PFSK-1 (cell line): ENCODE measurements around the gene LCAT.

Experiments
- FOXP2 ChIP-seq: optimal IDR thresholded peaks from 2 replicates; pipeline ENCODE3; 2011; ENCODE audit warnings: borderline replicate concordance, control low read depth, inconsistent platforms; ENCODE audit not compliant: insufficient read depth; ENCODE audit errors: extremely low read length, extremely low read depth
- POLR2AphosphoS5 ChIP-seq: IDR thresholded peaks from 2 replicates; pipeline ENCODE4 v1.6.1; 2012; ENCODE audit warnings: low read depth, mild to moderate bottlenecking, control low read depth, low read length, moderate library complexity
- REST ChIP-seq, 2 experiments: IDR thresholded peaks; 2 replicates each; pipeline versions ENCODE4 v1.6.1 to v1.8.0; 2011 to 2012; ENCODE audit warnings: low read depth in 2 of 2, low read length in 2 of 2, control low read depth in 1 of 2, inconsistent platforms in 1 of 2, mild to moderate bottlenecking in 1 of 2, moderate library complexity in 1 of 2; ENCODE audit not compliant: insufficient read depth in 1 of 2
- SIN3A ChIP-seq: IDR thresholded peaks from 2 replicates; pipeline ENCODE4 v1.6.1; 2012; ENCODE audit warnings: mild to moderate bottlenecking, low read length, moderate library complexity, borderline replicate concordance; ENCODE audit not compliant: insufficient read depth
- TAF1 ChIP-seq: IDR thresholded peaks from 2 replicates; pipeline ENCODE4 v1.6.1; 2012; ENCODE audit warnings: low read length, control low read depth, borderline replicate concordance; ENCODE audit not compliant: insufficient read depth

LCAT gene

GRCh38 chr16:67909056-67909742 is 34.7 kb downstream of the LCAT start:
- TF ChIP-seq POLR2AphosphoS5: no peak
- no peak for TF ChIP-seq TAF1
- no peak for TF ChIP-seq SIN3A
- TF ChIP-seq REST (IDR thresholded peaks at IDR 0.05; ENCODE audit: insufficient read depth in 1 of 2, low read depth in 2 of 2, low read length in 2 of 2): no peak
- no peak for TF ChIP-seq FOXP2

GRCh38 chr16:67907397-67908180 is 36.3 kb downstream of the LCAT start:
- TF ChIP-seq POLR2AphosphoS5 (no peak), FOXP2 (no peak), REST (IDR thresholded peaks at IDR 0.05; ENCODE audit: insufficient read depth in 1 of 2, low read depth in 2 of 2, low read length in 2 of 2) (no peak), SIN3A (no peak), TAF1 (no peak)

GRCh38 chr16:67902831-67903230 is 41.1 kb downstream of the LCAT start:
- TF ChIP-seq FOXP2 (no peak), TAF1 (no peak), REST (IDR thresholded peaks at IDR 0.05; ENCODE audit: insufficient read depth in 1 of 2, low read depth in 2 of 2, low read length in 2 of 2) (no peak), SIN3A (no peak), POLR2AphosphoS5 (no peak)

- TF ChIP-seq REST (IDR thresholded peaks at IDR 0.05; ENCODE audit: insufficient read depth in 1 of 2, low read depth in 2 of 2, low read length in 2 of 2) (no peak), POLR2AphosphoS5 (no peak), TAF1 (no peak), FOXP2 (no peak), SIN3A (no peak)
Observed at GRCh38 chr16:67901734-67902133, 42.2 kb downstream of the LCAT start.
